ENCODE results near the gene CEL.

Gene CEL

DNA sequence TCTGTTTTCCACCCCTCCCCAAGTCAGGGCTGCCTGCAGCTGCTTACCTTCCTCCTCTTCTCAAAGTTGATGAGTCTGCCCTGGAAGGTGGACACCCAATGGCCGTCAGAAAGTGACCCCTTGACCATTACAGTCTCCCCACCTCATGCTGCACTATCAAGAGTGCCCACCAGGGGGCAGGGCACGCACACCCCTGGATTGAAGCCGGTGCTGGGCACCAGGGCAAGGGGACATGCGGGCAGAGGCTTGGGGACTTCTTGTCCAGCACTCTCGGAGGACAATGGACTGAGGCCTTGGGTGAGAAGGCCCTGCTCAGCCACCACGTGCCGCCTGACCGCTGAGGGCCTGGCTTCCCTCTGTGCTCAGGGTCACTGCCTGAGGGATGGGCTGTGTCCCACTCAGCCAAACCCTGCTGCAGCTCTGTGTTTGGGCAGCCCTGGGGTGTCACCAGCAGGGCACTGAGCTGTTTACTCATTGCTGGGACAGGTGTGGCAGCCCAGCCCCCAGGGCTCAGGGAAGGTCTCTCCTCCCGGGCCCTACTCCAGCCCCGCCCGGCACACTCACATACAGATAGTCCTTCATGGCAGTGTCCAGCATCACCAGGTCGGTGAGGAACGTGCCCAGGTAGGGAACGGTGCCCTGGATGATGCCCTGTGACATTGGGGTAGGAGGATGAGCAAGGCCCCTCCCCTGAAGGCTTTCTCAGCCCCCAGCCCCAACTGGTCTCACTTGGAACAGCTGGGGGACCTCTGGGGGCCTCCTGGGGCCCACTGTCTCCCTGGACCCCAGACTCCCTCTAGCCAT, 41.6 kb downstream of the CEL start:
- DNase-seq (ENCODE audit: low read depth) = peak; percentile 24

DNA sequence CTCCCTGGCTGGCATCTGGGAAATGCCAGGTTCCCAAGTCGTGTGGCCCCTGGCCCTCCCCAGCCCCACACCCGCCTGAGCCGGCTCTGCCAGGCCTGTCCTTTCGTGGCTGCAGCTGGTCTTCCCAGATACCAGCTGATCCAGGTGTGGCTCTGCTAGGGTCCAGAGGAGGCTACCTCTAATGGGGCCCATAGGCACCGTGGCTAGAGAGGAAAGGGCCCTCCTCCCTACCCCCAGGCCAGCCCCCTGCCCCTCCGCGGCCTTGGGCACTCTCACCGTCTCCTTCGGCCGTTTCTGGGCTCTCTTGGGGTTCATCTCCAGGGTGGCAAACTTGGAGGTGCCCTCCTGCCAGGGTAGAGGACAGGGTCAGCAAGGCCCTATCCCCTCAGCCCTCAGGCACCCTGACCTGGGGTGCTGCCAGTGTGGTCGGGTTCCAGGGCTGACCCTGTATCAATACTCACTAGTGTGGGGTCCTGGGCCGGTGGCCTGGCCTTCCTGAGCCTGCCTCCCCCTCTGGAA, 42.3 kb downstream of the CEL start:
- H3K4me3 ChIP-seq (ENCODE audit: low read length) = no peak overlapping the region
- no peak for TF ChIP-seq CTCF (IDR thresholded peaks at IDR 0.05; ENCODE audit: insufficient read depth, low read depth, low read length, missing control alignments)
- no peak for DNase-seq (ENCODE audit: low read depth)

More for the DNA sequence above, 41.6 kb downstream of the CEL start:
- no peak overlapping the region for H3K4me3 ChIP-seq (ENCODE audit: low read length)
- peak; percentile 87 for TF ChIP-seq CTCF (IDR thresholded peaks at IDR 0.05; ENCODE audit: insufficient read depth, low read depth, low read length, missing control alignments)

DNA sequence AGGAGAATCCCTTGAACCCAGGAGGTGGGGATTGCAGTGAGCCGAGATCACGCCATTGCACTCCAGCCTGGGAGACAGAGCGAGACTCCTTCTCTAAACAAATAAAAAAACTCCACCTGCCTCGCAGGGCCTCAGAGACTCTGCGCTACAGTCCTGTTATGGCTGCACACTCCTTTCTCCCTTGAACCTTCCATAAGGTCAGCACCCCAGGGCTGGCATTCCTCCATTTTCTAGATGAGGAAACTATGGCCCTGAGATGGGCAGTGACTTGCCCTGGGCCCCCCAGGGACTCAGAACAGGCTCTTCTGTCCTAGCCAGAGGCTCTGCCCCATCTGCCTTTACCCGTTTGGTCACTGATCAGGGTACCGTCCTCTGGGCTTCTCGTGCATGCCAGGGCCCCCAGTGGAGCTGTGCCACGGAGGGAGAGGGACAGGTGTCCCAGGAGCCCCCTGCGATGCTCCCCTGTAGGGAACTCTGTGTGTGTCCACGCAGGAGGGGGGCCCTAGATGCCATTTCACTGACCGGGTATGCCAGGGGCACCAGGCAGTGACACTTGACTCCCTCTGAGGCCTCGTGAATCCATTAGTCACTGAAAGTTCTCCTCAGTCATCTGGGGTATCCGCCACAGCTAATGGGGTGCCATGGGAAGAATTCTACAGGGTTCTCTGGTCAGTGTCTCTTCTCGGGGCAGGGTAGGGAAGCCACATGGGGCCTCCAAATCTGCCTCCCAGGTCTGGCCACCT, 43.1 kb downstream of the CEL start:
- H3K4me3 ChIP-seq (ENCODE audit: low read length) = no peak overlapping the region
- DNase-seq (ENCODE audit: low read depth) = no peak
- no peak for TF ChIP-seq CTCF (IDR thresholded peaks at IDR 0.05; ENCODE audit: insufficient read depth, low read depth, low read length, missing control alignments)

DNA sequence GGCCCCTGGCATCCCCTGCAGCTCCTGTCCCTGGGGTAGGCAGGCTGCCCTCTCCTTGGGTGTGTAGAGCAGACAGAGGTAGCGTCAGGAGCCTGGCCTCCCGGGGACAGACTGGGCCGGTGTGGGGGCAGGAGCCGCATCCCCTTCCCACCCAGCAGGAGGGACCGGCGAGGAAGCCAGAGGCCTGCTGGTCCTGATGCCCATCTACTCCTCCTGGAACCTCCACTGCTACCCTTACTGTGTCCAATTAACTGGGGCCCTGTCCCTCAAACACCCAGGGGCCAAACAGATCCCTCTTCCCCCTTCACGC, 43.6 kb downstream of the CEL start:
- H3K4me3 ChIP-seq (ENCODE audit: low read length) = no peak overlapping the region
- no peak for DNase-seq (ENCODE audit: low read depth)
- no peak for TF ChIP-seq CTCF (IDR thresholded peaks at IDR 0.05; ENCODE audit: insufficient read depth, low read depth, low read length, missing control alignments)

- no peak for DNase-seq (ENCODE audit: low read depth)
- TF ChIP-seq CTCF (IDR thresholded peaks at IDR 0.05; ENCODE audit: insufficient read depth, low read depth, low read length, missing control alignments) = no peak
- H3K4me3 ChIP-seq (ENCODE audit: low read length) = no peak overlapping the region
Measured at GRCh38 chr9:133106511-133107244, 44.9 kb downstream of the CEL start.

DNA sequence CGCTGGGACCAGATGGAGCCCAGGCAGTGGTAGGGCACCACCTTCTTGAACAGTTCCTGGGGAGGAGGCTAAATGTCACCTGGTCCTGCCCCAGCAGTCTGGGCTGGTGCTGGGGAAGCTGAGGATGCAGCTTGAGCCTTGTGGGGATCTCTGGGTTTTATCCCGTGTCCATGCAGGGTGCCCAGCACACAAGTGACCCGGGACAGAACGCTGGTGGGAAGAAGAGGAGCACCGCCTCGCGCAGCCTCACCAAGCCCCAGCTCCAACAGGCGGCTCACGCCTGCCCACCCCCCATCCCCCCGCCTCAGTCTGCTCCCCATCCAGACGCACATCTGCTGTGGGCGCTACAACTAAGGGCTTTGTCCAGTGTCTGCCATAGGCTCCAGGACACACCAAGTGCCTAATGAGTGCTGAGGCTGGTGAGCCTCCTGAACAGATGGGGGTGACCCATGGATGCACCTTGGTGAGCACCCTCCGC, 45.5 kb downstream of the CEL start:
- H3K4me3 ChIP-seq (ENCODE audit: low read length) = no peak overlapping the region
- TF ChIP-seq CTCF (IDR thresholded peaks at IDR 0.05; ENCODE audit: insufficient read depth, low read depth, low read length, missing control alignments) = no peak
- DNase-seq (ENCODE audit: low read depth) = no peak

Data from epithelial cell of esophagus (primary cell).